ENCODE results near the gene F8.

GRCh38 chrX:155023907-155024833, 1.6 kb upstream of the F8 start:
- no peak for TF ChIP-seq CTCF (conservative IDR thresholded peaks at IDR 0.05 in 1 of 2, IDR thresholded peaks at IDR 0.05 in 1 of 2; ENCODE audit: low read depth in 1 of 2, low read length in 2 of 2)
- TF ChIP-seq EZH2 (IDR thresholded peaks at IDR 0.05; ENCODE audit: low read length, missing control alignments): no peak
